Measurements from ENCODE around the gene AKAP7.
"Not testable (repeated sequence)": the region's sequence is repeated elsewhere in the genome, so short reads cannot be mapped to it uniquely, and the experiment has no call there.

The AKAP7 gene

GRCh38 chr6:131135244-131136020 is at the start of gene AKAP7:
AKAP7 (plus strand) TSS chr6:131135467; CDS start chr6:131135764, 297 bp downstream.
- no peak for DNase-seq

GRCh38 chr6:131090339-131090738 is 44.9 kb upstream of the AKAP7 start:
- not testable (repeated sequence) for DNase-seq

GRCh38 chr6:131091944-131092343 is 43.3 kb upstream of the AKAP7 start:
- DNase-seq = not testable (repeated sequence)

GRCh38 chr6:131093334-131093733 is 41.9 kb upstream of the AKAP7 start:
- DNase-seq = no peak

GRCh38 chr6:131096786-131097185 is 38.5 kb upstream of the AKAP7 start:
- no peak for DNase-seq

- DNase-seq = no peak
Observed at GRCh38 chr6:131101911-131102680, 33.2 kb upstream of the AKAP7 start.

GRCh38 chr6:131103296-131103695 is 32.0 kb upstream of the AKAP7 start:
- no peak for DNase-seq

- DNase-seq = no peak
Observed at GRCh38 chr6:131103901-131104300, 31.4 kb upstream of the AKAP7 start.

GRCh38 chr6:131107151-131107550 is 28.1 kb upstream of the AKAP7 start:
- no peak for DNase-seq

GRCh38 chr6:131112249-131112648 is 23.0 kb upstream of the AKAP7 start:
- DNase-seq = no peak

GRCh38 chr6:131115651-131116050 is 19.6 kb upstream of the AKAP7 start:
- DNase-seq = no peak

- no peak for DNase-seq
Observed at GRCh38 chr6:131116321-131116720, 18.9 kb upstream of the AKAP7 start.

- peak; percentile 51 for DNase-seq
Observed at GRCh38 chr6:131116755-131117360, 18.4 kb upstream of the AKAP7 start.

GRCh38 chr6:131117878-131118277 is 17.4 kb upstream of the AKAP7 start:
- DNase-seq = no peak

- DNase-seq = no peak
Observed at GRCh38 chr6:131122007-131122406, 13.3 kb upstream of the AKAP7 start.

- no peak for DNase-seq
Observed at GRCh38 chr6:131122516-131122915, 12.8 kb upstream of the AKAP7 start.

GRCh38 chr6:131124336-131125071 is 10.8 kb upstream of the AKAP7 start:
- DNase-seq = no peak

- DNase-seq = no peak
Observed at GRCh38 chr6:131125431-131125830, 9.8 kb upstream of the AKAP7 start.

GRCh38 chr6:131129689-131130553 is 5.3 kb upstream of the AKAP7 start:
- no peak for DNase-seq

- no peak for DNase-seq
Observed at GRCh38 chr6:131130554-131130940, 4.7 kb upstream of the AKAP7 start.

- no peak for DNase-seq
Observed at GRCh38 chr6:131132360-131132759, 2.9 kb upstream of the AKAP7 start.
